GM12892 (cell line): ENCODE measurements around the gene IL2RA.

Experiments used
- POLR2A ChIP-seq: IDR thresholded peaks from 2 replicates; pipeline ENCODE4 v1.6.1; 2011; ENCODE audit warnings: low read depth, low read length, control low read depth
- POLR2AphosphoS5 ChIP-seq: IDR thresholded peaks from 2 replicates; pipeline ENCODE4 v1.6.1; 2011; ENCODE audit warnings: low read depth, low read length, control low read depth
- TAF1 ChIP-seq: IDR thresholded peaks from 2 replicates; pipeline ENCODE4 v1.6.1; 2011; ENCODE audit warnings: low read depth, mild to moderate bottlenecking, control low read depth, low read length, borderline replicate concordance

DNA sequence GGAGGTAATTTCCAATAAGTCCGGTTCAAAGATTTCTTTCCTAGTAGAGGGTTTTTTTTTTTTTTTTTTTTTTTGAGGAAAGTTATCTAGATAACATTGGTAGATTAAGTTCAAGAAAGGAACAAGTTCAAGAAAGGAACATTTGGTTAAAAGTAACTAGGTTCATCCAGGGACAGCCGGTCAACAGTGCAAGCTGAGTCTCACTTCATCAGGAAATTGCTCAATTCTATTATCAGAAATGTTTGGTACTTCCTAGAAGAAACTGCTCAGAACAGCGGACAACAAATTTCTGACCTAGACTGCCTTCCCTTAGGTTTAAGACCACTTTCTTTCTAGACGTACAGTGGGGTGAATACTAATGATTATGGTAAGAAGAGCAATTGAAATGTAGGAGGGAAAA lies 3.7 kb upstream of the IL2RA start:
- TF ChIP-seq POLR2AphosphoS5 (no peak), POLR2A (no peak), TAF1 (no peak)
